HG03432 (cell line): ENCODE data around the gene PSME1.

ENCODE experiments used
- ATAC-seq: cut with Tn5 transposase; IDR thresholded peaks from one replicate; pipeline ENCODE4 v1.9.1; 2021; ENCODE audit warnings: mild to moderate bottlenecking, moderate library complexity; ENCODE audit not compliant: unreplicated experiment

The PSME1 gene

DNA sequence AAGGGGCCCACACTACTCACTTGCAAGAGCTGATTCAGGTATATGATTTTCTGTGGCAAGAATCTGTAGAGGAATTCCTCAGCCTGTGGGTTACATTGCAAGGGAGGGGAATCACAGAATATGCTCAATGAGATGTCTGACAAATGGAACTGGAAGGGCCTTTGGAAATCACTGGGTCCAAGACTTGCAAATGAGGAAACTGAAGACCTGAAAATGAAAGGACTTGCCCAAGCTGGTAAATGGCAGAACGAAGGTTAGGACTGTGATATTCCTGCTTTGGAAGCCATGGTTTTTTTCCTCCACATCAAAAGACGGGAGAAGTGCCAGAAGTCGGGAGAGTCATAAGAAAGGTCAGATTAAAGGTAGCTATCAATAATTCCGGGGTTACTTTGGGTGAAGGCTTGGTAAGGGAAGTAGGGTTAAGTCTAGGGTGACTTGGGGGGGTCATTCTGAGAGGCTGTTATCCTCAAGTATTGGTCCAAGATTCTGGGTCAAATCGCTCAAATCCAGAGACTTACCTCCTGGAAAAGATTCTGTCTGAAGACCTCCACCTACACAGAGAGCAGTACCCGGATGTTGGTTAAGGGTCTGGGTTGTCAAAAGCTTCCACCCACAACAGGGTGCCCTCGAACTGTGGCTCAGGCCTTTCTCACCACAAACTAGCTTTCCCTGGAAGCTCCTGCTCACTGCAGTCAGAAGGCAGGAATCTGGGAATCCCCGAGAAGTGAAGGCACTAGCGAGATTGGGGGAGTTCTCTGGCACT lies 9.9 kb downstream of the PSME1 start:
- no peak for ATAC-seq

DNA sequence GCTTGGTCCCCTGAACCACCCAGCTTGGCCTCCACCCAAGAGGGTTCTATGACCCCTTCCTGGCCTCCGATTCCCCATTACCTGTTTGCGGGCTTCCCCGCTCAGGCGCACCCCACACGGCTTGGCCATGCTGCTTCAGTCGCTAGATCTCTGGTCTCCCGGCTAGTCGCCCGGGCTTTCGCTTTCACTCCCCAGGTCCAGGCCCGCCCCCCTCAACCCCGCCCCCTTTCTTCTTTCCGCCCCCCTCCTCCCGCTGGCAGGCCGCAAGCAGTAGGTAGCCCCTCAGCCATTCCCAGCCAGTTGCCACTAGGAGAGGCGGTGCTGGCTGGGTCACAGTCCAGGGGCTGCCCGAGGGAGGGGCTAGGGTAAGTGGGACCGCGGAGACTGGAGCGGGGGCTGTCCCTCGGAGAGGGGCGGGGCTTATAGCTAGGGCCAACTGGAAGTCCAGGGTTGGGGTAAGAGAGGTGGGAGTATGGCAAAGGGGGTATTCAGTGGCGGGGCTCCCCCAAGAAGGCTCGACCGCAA lies 10.5 kb downstream of the PSME1 start, which contains the start of gene PSME2:
TSS of gene PSME2 (minus strand) at position 158 of the 525 bp plus-strand sequence. CDS start at position 129, 29 bp downstream.
- ATAC-seq, result peak; percentile 70

- peak; percentile 81 for ATAC-seq
These were observed 11.2 kb downstream of the PSME1 start, which contains the start of gene RNF31 for GRCh38 chr14:24146978-24147760. Gene RNF31 (plus strand): TSS chr14:24147498. CDS start chr14:24147699, 201 bp downstream.

DNA sequence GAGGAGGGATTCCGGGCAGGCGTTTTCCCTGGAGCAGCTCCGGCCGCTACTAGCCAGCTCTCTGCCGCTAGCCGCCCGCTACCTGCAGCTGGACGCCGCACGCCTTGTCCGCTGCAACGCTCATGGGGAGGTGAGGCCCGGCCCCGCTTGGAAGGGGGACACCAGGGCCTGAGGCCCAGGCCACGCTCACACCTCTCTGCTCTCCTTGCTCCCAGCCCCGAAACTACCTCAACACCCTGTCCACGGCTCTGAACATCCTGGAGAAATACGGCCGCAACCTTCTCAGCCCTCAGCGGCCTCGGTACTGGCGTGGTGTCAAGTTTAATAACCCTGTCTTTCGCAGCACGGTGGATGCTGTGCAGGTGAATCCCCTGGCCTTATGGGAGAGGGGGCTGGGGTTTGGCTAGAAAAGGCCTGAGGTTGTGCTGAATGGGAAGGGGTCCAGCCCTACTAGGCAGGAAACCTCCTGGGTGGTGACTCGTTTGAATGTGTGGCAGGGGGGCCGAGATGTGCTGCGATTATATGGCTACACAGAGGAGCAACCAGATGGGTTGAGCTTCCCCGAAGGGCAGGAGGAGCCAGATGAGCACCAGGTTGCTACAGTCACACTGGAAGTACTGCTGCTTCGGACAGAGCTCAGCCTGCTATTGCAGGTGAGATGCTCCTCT lies 11.9 kb downstream of the PSME1 start:
- ATAC-seq, result no peak

GRCh38 chr14:24149302-24149969 lies 13.4 kb downstream of the PSME1 start:
- no peak for ATAC-seq

DNA sequence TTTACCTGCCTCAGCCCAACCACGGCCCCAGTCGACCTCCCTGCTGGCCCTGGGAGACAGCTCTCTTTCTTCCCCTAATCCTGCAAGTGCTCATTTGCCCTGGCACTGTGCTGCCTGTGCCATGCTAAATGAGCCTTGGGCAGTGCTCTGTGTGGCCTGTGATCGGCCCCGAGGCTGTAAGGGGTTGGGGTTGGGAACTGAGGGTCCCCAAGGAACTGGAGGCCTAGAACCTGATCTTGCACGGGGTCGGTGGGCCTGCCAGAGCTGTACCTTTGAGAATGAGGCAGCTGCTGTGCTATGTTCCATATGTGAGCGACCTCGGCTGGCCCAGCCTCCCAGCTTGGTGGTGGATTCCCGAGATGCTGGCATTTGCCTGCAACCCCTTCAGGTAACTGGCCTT lies 14.1 kb downstream of the PSME1 start:
- ATAC-seq, result no peak

- ATAC-seq, result no peak
These were observed 14.6 kb downstream of the PSME1 start for GRCh38 chr14:24150567-24150966.

GRCh38 chr14:24150993-24151392 lies 15.0 kb downstream of the PSME1 start:
- ATAC-seq, result no peak

DNA sequence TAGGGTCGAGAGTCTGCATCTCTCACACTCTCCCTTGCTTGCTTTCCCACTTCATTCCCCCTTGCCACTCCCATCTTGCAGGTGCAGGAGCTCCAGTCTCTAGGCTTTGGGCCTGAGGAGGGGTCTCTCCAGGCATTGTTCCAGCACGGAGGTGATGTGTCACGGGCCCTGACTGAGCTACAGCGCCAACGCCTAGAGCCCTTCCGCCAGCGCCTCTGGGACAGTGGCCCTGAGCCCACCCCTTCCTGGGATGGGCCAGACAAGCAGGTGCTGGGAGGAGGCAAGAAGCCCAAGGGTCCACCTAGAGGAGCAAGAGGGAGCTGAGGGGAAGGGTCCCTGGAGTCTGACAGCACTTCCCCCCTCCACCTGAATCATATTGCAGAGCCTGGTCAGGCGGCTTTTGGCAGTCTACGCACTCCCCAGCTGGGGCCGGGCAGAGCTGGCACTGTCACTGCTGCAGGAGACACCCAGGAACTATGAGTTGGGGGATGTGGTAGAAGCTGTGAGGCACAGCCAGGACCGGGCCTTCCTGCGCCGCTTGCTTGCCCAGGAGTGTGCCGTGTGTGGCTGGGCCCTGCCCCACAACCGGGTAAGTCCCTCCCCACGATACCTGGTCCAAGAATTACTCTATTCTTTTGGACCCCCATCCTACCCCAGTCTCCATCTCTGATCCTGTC lies 15.5 kb downstream of the PSME1 start:
- ATAC-seq, result no peak

- ATAC-seq, result no peak
These were observed 19.1 kb downstream of the PSME1 start for GRCh38 chr14:24155100-24155499.

DNA sequence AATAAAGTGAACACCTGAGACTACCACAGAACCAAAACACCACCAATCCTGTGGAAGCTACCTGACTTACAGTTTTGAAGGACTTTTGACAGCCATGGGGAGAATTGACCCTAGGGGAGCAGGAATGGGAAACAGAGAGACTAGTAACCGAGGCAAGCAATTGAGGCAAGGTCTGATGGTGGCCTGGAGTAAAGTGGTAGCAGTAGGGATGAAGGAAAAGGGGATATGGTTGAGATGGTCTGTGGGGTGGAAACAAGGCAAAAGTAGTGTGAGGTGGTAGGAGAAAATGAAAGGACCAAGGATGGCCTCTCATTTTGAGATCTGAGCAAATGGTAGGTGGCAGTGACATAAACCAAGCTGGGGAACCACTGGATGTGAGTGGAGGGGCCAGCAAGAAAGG lies 20.8 kb downstream of the PSME1 start:
- ATAC-seq, result no peak

- ATAC-seq, result no peak
These were observed 21.3 kb downstream of the PSME1 start for GRCh38 chr14:24157331-24157730.

DNA sequence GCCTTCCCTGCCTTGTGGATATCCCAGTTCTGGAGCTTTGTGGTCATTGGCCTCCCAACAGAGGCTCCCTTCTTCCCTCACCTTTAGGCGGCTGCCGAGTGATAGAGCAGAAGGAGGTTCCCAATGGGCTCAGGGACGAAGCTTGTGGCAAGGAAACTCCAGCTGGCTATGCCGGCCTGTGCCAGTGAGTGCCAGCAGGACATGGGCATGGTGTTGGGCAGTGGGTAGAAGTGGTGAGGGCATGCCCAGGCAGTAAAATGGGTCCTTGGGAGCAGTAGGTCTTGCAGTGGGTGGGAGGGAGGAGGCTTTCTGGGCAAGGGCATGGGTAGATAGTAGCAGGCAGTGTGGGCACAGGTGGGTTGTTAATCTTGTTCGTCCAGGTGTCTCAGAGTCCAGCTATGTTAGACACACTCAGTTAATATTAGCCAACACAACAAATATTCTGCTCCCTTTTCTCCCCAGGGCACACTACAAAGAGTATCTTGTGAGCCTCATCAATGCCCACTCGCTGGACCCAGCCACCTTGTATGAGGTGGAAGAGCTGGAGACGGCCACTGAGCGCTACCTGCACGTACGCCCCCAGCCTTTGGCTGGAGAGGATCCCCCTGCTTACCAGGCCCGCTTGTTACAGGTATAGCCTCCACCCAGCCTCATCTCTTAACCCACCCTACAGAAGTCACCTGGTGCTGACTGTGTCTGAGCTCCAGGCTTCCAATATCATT lies 23.9 kb downstream of the PSME1 start:
- no peak for ATAC-seq

GRCh38 chr14:24160499-24160849 lies 24.5 kb downstream of the PSME1 start:
- ATAC-seq, result no peak

DNA sequence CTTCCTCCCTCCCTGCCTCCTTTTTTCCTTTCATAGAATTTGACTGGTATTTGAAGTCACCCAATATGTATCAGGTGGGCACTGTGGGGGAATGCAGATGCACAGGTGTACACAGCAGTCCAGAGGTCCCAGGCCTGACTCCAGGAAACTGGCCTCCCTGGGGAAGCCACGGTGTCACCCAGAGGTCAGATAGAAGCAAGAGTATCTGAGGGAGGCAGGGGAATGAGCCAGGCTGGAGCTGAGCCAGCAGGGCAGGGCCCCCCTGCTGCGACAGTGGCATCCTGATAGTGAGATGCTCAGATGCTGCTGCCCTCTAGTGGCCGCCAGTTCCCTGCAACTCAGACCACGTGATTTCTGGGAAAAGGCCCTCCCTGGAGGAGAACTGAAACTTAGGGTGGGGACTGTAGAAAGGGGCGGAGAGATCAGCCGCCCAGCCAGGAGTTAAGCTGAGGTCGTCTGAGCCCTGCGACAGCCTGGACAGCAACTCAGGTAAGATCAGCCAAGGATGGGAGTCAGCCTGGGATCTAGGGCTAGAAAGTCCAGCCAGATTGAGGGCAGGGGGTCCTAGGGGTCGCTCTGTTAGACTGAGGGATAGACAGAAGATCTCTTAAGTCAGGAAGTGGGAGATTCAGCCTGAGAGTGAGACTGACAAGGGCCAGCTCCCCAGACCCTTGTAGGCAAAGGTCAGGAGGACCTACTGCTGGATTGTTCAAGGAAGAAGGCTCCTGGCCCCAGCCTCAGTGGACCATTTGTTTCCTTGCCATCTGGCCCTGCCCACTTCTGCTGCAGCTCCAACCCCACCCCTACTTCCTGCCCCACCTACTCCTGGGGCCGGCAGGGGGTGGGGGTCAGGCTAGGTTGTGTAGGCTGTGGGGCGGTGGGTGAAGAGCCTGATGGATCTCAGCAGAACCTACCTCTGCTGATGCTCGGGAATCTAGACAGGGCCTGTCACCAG lies 25.1 kb downstream of the PSME1 start, which contains the start of gene IRF9:
TSS of gene IRF9 (plus strand) at position 416 of the 955 bp plus-strand sequence. CDS start 880 bp downstream, outside the sequence.
- ATAC-seq, result peak; percentile 85

GRCh38 chr14:24162093-24162492 lies 26.1 kb downstream of the PSME1 start:
- ATAC-seq, result no peak

GRCh38 chr14:24164518-24164991 lies 28.6 kb downstream of the PSME1 start:
- ATAC-seq, result no peak

DNA sequence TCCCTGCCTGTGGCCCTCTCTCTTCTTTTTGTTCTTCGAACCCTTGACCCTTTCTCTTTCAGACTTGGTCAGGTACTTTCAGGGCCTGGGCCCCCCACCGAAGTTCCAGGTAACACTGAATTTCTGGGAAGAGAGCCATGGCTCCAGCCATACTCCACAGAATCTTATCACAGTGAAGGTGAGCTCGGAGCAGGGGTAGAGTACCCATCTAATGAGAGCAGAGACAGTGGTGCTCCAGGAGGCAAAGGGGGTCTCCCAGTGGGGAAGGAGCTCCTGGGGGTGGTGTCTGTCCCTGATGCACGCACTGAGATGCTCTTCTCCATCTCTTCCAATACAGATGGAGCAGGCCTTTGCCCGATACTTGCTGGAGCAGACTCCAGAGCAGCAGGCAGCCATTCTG lies 29.8 kb downstream of the PSME1 start:
- ATAC-seq, result no peak
